GM23248 (cell line): Measurements from ENCODE around the gene MACROD2. TPM values are rescaled to one million over a fixed set of nuclear protein-coding genes. Genes with fewer than 3 reads are reported as not detected.

Experiments
- DNase-seq: peaks from one replicate; pipeline ENCODE4 v3.0.0-alpha.2; 2015
- H2AFZ ChIP-seq: fragments of 200-600 bp; sonication (generic); 2 replicates; pipeline ENCODE4 v1.6.1; 2016; ENCODE audit warnings: antibody characterized with exemption
- H3F3A ChIP-seq: fragments of 200-600 bp; sonication (generic); 2 replicates; pipeline ENCODE4 v1.6.1; 2016; ENCODE audit warnings: mild to moderate bottlenecking, antibody characterized with exemption, mixed run types; ENCODE audit not compliant: insufficient read depth
- H3K27ac ChIP-seq: fragments of 200-600 bp; sonication (generic); 2 replicates; pipeline ENCODE4 v1.5.1; 2016; ENCODE audit warnings: mild to moderate bottlenecking
- H3K27me3 ChIP-seq: fragments of 200-600 bp; sonication (generic); replicated peaks from 2 replicates; pipeline ENCODE4 v1.6.1; 2016; ENCODE audit warnings: mild to moderate bottlenecking; ENCODE audit not compliant: insufficient read depth
- H3K36me3 ChIP-seq: fragments of 200-600 bp; sonication (generic); 2 replicates; pipeline ENCODE4 v1.6.1; 2016; ENCODE audit warnings: low read depth, mild to moderate bottlenecking
- H3K4me1 ChIP-seq: fragments of 200-600 bp; sonication (generic); 2 replicates; pipeline ENCODE4 v1.6.1; 2016; ENCODE audit warnings: mild to moderate bottlenecking; ENCODE audit not compliant: insufficient read depth
- H3K4me2 ChIP-seq: fragments of 200-600 bp; sonication (generic); one replicate; pipeline ENCODE4 v1.6.1; 2016; ENCODE audit warnings: mild to moderate bottlenecking; ENCODE audit not compliant: unreplicated experiment
- H3K4me3 ChIP-seq: fragments of 200-600 bp; sonication (generic); 2 replicates; pipeline ENCODE4 v1.5.1; 2016; ENCODE audit warnings: mild to moderate bottlenecking
- H3K79me2 ChIP-seq: fragments of 200-600 bp; sonication (generic); 2 replicates; pipeline ENCODE4 v1.6.1; 2016; ENCODE audit warnings: mild to moderate bottlenecking; ENCODE audit not compliant: insufficient read depth
- H3K9ac ChIP-seq: fragments of 200-600 bp; sonication (generic); 2 replicates; pipeline ENCODE4 v1.6.1; 2016; ENCODE audit warnings: mild to moderate bottlenecking
- H3K9me2 ChIP-seq: fragments of 200-600 bp; sonication (generic); 2 replicates; pipeline ENCODE4 v1.6.1; 2016; ENCODE audit warnings: mixed run types, mild to moderate bottlenecking, moderate library complexity; ENCODE audit not compliant: insufficient read depth
- H3K9me3 ChIP-seq: fragments of 200-600 bp; sonication (generic); one replicate; pipeline ENCODE4 v1.6.1; 2017; ENCODE audit warnings: low read depth
- H4K20me1 ChIP-seq: fragments of 200-600 bp; sonication (generic); 2 replicates; pipeline ENCODE4 v1.6.0; 2016; ENCODE audit not compliant: insufficient read depth
- EZH2 ChIP-seq: fragments of 200-600 bp; sonication (generic); IDR thresholded peaks from 2 replicates; pipeline ENCODE4 v1.6.1; 2018; ENCODE audit warnings: antibody characterized with exemption, mild to moderate bottlenecking; ENCODE audit not compliant: insufficient read depth, poor library complexity, severe bottlenecking
- EZH2phosphoT487 ChIP-seq: fragments of 200-600 bp; sonication (generic); IDR thresholded peaks from 2 replicates; pipeline ENCODE4 v1.6.1; 2018; ENCODE audit warnings: antibody characterized with exemption, moderate library complexity, mild to moderate bottlenecking, low read depth; ENCODE audit not compliant: insufficient read depth
- WGBS, 2 experiments: methylation state at CpG; one replicate each; pipeline ENCODE4 v1.1.6; 2015 to 2017; ENCODE audit warnings: low lambda C conversion rate in 2 of 2, low coverage in 1 of 2; ENCODE audit errors: missing lambda C conversion rate in 2 of 2; 5-methylcytosine and 5-hydroxymethylcytosine counted together
- in situ Hi-C: fragments of 300-500 bp; cut with MboI; formaldehyde crosslinking; loops from 2 replicates; pipeline ENCODE4 v1.15.0; 2020
- polyA plus RNA-seq: library from polyadenylated mRNA; unstranded; fragments of >200 nt; fragmentation: Nextera tagmentation; extraction: Ambion mirVana; gene quantifications from 2 replicates; pipeline ENCODE4 v1.2.1, GENCODE V29; 2016
- total RNA-seq: library from RNA; depleted of rRNA; stranded (reverse); fragments of >200 nt; shearing (Covaris generic); gene quantifications from 2 replicates; pipeline ENCODE4 v1.2.3, GENCODE V29; 2014

The MACROD2 gene
- total and polyA plus RNA-seq, 2 experiments from 2014 or later: 1.1 to 3.1 TPM

DNA sequence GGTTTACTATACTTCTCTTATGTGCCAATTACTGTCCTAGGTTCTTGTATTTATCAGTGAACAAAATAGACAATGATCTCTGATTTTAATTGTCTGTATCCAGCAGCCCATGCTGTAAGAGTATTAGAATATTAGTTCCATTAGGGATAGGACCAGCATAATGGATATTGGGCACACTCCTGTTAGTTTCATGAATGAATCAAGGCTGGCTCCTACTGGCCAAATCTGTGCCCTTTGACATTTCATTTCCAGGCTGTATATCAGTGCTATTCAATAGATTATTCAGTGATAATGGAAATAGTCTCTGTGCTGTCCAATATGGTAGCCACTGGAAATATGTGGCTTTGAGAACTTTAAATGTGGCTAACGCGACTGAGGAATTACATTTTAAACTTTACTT lies 1350.0 kb downstream of the MACROD2 start:
- H4K20me1 ChIP-seq: no peaks in the 10 kb centered on the region
- no peak overlapping the region for H3K27ac ChIP-seq
- H2AFZ ChIP-seq: no peak overlapping the region
- no peaks in the 10 kb centered on the region for H3K36me3 ChIP-seq
- no peaks in the 10 kb centered on the region for H3K9me2 ChIP-seq
- no peaks in the 10 kb centered on the region for H3K9me3 ChIP-seq
- H3K79me2 ChIP-seq: no peaks in the 10 kb centered on the region
- DNase-seq: no peak
- H3K27me3 ChIP-seq: no peaks in the 10 kb centered on the region
- no peak overlapping the region for H3K4me2 ChIP-seq
- H3K9ac ChIP-seq: no peak overlapping the region
- TF ChIP-seq EZH2phosphoT487 (no peak), EZH2 (no peak)
- no peaks in the 10 kb centered on the region for H3F3A ChIP-seq
- H3K4me1 ChIP-seq: no peaks in the 10 kb centered on the region
- no peak overlapping the region for H3K4me3 ChIP-seq
- 73 to 84% methylated on average over 2 of the region's 2 CpGs for WGBS, 2 experiments
- in situ Hi-C loops: no loop called here

DNA sequence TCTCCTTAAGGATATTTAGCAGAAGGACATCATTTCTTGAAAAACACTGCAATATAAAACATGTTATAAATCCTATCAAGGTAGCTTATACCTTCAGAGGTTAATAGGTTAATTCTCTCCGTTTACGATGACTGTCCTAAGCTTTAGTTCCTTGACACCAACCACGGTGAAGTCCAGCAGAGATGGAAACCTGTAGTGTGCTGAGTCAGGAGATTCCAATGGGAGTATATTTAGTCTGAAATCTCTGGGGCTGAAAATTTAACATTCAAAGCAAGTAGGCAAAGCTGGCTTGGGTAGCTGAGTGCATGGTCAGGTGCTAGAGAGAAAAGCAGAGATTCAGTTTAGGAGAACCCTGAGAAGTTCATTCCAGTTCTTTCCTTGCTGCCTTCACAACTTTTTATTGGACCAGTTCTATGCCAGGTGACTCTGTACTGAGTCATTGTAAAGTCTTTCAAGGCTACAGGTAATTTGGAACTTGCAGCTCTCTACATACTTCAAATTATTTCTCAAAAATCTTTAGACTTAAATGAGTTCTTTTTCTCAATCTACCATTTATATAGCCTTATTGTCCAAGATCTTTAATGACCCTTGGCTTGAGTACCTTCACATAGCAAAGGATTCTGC lies 1351.5 kb downstream of the MACROD2 start:
- Histone ChIP-seq H3K4me2 (no peak overlapping the region), H4K20me1 (no peaks in the 10 kb centered on the region), H3K27me3 (no peaks in the 10 kb centered on the region), H3K79me2 (no peaks in the 10 kb centered on the region), H3K4me3 (no peak overlapping the region), H2AFZ (no peak overlapping the region), H3K36me3 (no peaks in the 10 kb centered on the region), H3K9ac (no peak overlapping the region), H3K9me2 (no peaks in the 10 kb centered on the region), H3F3A (no peaks in the 10 kb centered on the region), H3K9me3 (no peaks in the 10 kb centered on the region), H3K4me1 (no peaks in the 10 kb centered on the region), H3K27ac (no peak overlapping the region)
- TF ChIP-seq EZH2phosphoT487: no peak
- TF ChIP-seq EZH2: no peak
- in situ Hi-C loops: no loop called here
- DNase-seq: no peak
- WGBS, 2 experiments: 78 to 80% methylated on average over 3 of the region's 3 CpGs

DNA sequence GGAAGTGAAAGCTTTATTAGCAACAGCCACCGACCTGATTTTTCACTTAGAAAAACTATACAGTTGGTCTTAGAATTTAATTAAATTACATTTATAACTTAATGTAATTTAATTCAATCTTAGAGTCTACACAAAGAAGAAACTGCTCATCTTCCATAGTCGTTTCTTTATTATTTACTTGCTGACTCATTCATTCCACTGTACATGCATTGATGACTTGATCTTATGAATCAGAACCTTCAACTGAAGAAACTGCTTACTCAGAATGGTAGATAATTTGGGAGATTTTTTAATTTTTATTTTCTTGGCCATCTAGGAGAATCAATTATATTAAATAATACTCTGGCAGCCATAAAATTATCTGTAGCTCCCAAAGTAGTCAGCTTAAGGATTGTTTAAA lies 1363.7 kb downstream of the MACROD2 start:
- Histone ChIP-seq H3K4me1 (peaks cover 6% of the 10 kb centered on the region; the same call in 1 of the 2 replicates), H3K36me3 (no peaks in the 10 kb centered on the region), H3K9me2 (no peaks in the 10 kb centered on the region), H3F3A (no peaks in the 10 kb centered on the region), H3K4me2 (no peak overlapping the region), H2AFZ (no peak overlapping the region), H3K27me3 (no peaks in the 10 kb centered on the region), H4K20me1 (no peaks in the 10 kb centered on the region), H3K79me2 (no peaks in the 10 kb centered on the region), H3K9me3 (no peaks in the 10 kb centered on the region), H3K27ac (no peak overlapping the region), H3K4me3 (no peak overlapping the region), H3K9ac (no peak overlapping the region)
- TF ChIP-seq EZH2phosphoT487 (no peak), EZH2 (no peak)
- WGBS, 2 experiments: 33 to 48% methylated on average over 2 of the region's 2 CpGs
- in situ Hi-C loops: no loop called here
- DNase-seq: peak; percentile 78

DNA sequence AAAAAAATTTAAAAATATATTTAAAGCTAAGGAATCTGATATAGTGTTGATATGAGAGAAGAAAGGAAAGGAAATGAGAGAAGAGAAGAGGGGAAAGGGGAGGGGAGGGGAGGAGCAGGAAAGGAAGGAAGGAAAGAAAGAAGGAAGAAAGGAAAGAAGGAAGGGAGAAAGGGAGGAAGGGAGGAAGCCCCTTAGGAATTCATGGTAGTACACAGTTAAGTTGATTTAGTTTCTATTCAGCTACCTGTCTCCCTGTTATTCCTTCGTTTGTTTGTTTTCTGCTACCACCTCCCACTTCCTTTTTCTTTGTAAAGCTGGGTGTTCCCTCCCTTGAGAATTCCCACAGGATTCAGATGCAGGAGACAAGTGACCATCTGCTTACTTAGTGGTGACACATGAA lies 1367.5 kb downstream of the MACROD2 start:
- Histone ChIP-seq H3K9ac (no peak overlapping the region), H3K27ac (no peak overlapping the region), H3K36me3 (no peaks in the 10 kb centered on the region), H3K4me3 (no peak overlapping the region), H3K79me2 (no peaks in the 10 kb centered on the region), H3K4me2 (no peak overlapping the region), H3K9me3 (no peaks in the 10 kb centered on the region), H3K9me2 (no peaks in the 10 kb centered on the region), H3K4me1 (peaks cover 6% of the 10 kb centered on the region; the same call in 1 of the 2 replicates), H2AFZ (no peak overlapping the region), H4K20me1 (no peaks in the 10 kb centered on the region), H3K27me3 (no peaks in the 10 kb centered on the region), H3F3A (no peaks in the 10 kb centered on the region)
- no peak for TF ChIP-seq EZH2phosphoT487
- TF ChIP-seq EZH2: no peak
- in situ Hi-C loops: no loop called here
- no peak for DNase-seq
- WGBS, 2 experiments: 19 to 32% methylated on average over 1 of the region's 1 CpG
